LNCAP (cell line): ENCODE data around the gene UBAC2.

Experiments
- CTCF ChIP-seq: fragments of 450-650 bp; IDR thresholded peaks from 2 replicates; pipeline ENCODE4 v1.5.1; 2017; ENCODE audit warnings: mild to moderate bottlenecking

Gene UBAC2

DNA sequence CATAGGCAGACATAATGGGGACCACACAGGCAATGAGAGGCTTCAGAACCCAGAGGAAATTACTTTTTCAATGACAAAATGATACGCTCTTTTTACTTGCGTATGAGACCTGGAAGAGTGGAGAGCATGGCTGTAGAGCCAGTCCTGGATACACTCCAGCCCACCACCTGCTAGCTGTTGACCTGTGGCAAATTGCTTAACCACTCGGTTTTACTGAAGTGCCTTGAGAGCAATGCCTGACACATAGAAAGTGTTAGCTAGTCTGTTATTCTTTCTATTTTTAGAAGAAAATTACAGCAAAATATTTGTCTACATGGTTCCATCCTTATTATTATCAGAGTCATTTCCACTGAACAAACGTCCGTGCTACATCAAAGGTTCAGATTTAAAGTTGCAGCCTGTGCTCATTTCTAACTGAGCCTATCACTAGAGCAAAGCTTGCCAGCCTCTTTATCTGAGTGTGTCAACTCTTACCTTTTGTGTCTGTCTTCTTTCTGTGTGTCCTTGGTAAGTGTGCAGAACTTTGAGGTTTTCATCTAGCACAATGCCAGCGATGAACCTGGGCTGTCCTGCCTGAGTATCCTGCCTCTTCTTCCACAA lies 116.1 kb downstream of the UBAC2 start:
- TF ChIP-seq CTCF, result no peak

DNA sequence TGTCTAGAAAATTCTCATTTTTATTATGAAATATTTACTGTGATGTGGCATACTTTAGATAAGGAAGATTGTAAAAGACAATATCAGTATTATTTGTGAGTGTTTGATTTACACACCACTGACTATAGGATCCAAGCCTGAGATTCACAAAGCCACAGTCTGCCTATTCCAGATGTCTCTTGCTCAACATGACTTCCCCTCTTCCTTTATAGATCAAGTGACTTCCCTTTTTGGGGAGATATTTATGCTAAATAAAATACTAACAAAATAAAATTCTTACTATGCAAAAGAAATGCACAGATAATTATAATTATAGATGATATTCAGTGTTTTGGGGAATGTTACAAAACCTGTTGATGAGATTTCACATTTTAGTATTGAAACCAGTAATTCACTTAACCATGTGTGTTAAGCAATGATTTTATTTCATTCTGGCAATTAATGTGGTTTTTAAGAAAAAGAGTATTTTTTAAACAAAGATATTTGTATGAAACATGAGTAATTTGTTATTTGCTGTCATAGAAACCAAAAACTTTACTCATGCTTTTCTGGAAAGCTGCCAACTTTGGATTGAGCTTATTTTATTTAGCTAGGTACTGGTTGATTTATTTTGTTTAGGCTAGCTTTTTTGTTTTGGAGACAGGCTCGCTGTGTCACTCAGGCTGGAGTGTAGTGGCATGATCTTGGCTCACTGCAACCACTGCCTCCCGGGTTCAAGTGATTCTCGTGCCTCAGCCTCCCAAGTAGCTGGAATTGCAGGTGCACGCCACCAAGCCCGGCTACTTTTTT lies 120.2 kb downstream of the UBAC2 start:
- no peak for TF ChIP-seq CTCF

GRCh38 chr13:99321709-99322108 lies 121.1 kb downstream of the UBAC2 start:
- no peak for TF ChIP-seq CTCF

- TF ChIP-seq CTCF, result no peak
These were observed 121.8 kb downstream of the UBAC2 start for GRCh38 chr13:99322297-99323103.

- TF ChIP-seq CTCF, result no peak
These were observed 122.8 kb downstream of the UBAC2 start for GRCh38 chr13:99323488-99323887.

- no peak for TF ChIP-seq CTCF
These were observed 125.4 kb downstream of the UBAC2 start for GRCh38 chr13:99326012-99326411.

- no peak for TF ChIP-seq CTCF
These were observed 126.5 kb downstream of the UBAC2 start for GRCh38 chr13:99327126-99327525.
